IMR-90 (cell line): ENCODE measurements around the gene SPECC1L. TPM values are rescaled to one million over a fixed set of nuclear protein-coding genes. Genes with fewer than 3 reads are reported as not detected.

Experiments
- ATAC-seq: fragments of 200-7000 bp; cut with Tn5 transposase; 2 replicates; pipeline ENCODE4 v1.9.1; 2020; ENCODE audit warnings: low read depth, mild to moderate bottlenecking, moderate library complexity
- BruUV-seq: library from RNA; stranded (reverse); fragments of 400-500 nt; replicated peaks from 2 replicates; lab custom pipeline; 2021; lab: Mats Ljungman, UMichigan
- CTCF ChIA-PET: fragments of 300-600 bp; formaldehyde crosslinking; extraction: SDS; loops from one replicate; lab custom pipeline; 2021; ENCODE audit warnings: antibody characterized with exemption; lab: Yijun Ruan, JAX
- POLR2A ChIA-PET: fragments of 300-600 bp; sonication (Branson Sonifier 250); formaldehyde crosslinking; loops from one replicate; lab custom pipeline; 2022; ENCODE audit warnings: antibody characterized with exemption; ENCODE audit not compliant: unreplicated experiment; lab: Charles Lee
- DNase-seq: peaks from one replicate; pipeline ENCODE4 v3.0.0; 2013
- H2AFZ ChIP-seq: replicated peaks from 2 replicates; pipeline ENCODE3; 2013; ENCODE audit warnings: low read length, mild to moderate bottlenecking; ENCODE audit not compliant: poor library complexity
- H2AK5ac ChIP-seq: 2 replicates; pipeline ENCODE4 v1.6.1; 2013; ENCODE audit warnings: low read depth, low read length, inconsistent platforms
- H2AK9ac ChIP-seq: replicated peaks from 2 replicates; pipeline ENCODE3; 2013; ENCODE audit warnings: mild to moderate bottlenecking, low read depth, low read length, moderate library complexity; ENCODE audit not compliant: poor library complexity
- H2BK120ac ChIP-seq: 2 replicates; pipeline ENCODE4 v1.6.1; 2013; ENCODE audit warnings: low read depth, low read length, inconsistent platforms
- H2BK15ac ChIP-seq: 3 replicates; pipeline ENCODE4 v1.6.1; 2013; ENCODE audit warnings: low read depth, low read length, inconsistent platforms
- H2BK20ac ChIP-seq: 2 replicates; pipeline ENCODE4 v1.6.1; 2013; ENCODE audit warnings: low read depth, mild to moderate bottlenecking, inconsistent platforms, low read length, moderate library complexity
- H2BK5ac ChIP-seq: 2 replicates; pipeline ENCODE4 v1.6.1; 2013; ENCODE audit warnings: mild to moderate bottlenecking, low read depth, low read length, inconsistent platforms; ENCODE audit not compliant: poor library complexity, severe bottlenecking
- H3K14ac ChIP-seq: replicated peaks from 2 replicates; pipeline ENCODE4 v1.6.1; 2013; ENCODE audit warnings: low read depth, low read length, inconsistent platforms
- H3K18ac ChIP-seq: 2 replicates; pipeline ENCODE4 v1.6.1; 2013; ENCODE audit warnings: low read depth, low read length, control low read depth
- H3K23ac ChIP-seq: 2 replicates; pipeline ENCODE4 v1.6.1; 2013; ENCODE audit warnings: low read depth, low read length, inconsistent platforms
- H3K27ac ChIP-seq: 2 replicates; pipeline ENCODE4 v1.5.1; 2013; ENCODE audit warnings: mild to moderate bottlenecking, control low read depth, low read length; ENCODE audit not compliant: insufficient read depth
- H3K27me3 ChIP-seq: 2 replicates; pipeline ENCODE4 v1.6.1; 2013; ENCODE audit warnings: low read length; ENCODE audit not compliant: control insufficient read depth, insufficient read depth
- H3K36me3 ChIP-seq: 2 replicates; pipeline ENCODE4 v1.6.1; 2013; ENCODE audit warnings: low read length, mixed read lengths; ENCODE audit not compliant: control insufficient read depth, insufficient read depth
- H3K4ac ChIP-seq: 2 replicates; pipeline ENCODE4 v1.6.1; 2013; ENCODE audit warnings: low read depth, low read length, inconsistent platforms
- H3K4me1 ChIP-seq: 2 replicates; pipeline ENCODE4 v1.6.1; 2013; ENCODE audit warnings: low read length, mixed read lengths; ENCODE audit not compliant: control insufficient read depth, insufficient read depth
- H3K4me2 ChIP-seq: 2 replicates; pipeline ENCODE4 v1.6.1; 2013; ENCODE audit warnings: low read depth, mild to moderate bottlenecking, control low read depth, low read length, moderate library complexity
- H3K4me3 ChIP-seq: 2 replicates; pipeline ENCODE4 v1.5.1; 2013; ENCODE audit warnings: low read depth, mild to moderate bottlenecking, control low read depth, low read length, moderate library complexity; ENCODE audit not compliant: insufficient read depth
- H3K56ac ChIP-seq: 2 replicates; pipeline ENCODE4 v1.6.1; 2013; ENCODE audit warnings: low read length, inconsistent platforms; ENCODE audit not compliant: insufficient read depth; ENCODE audit errors: extremely low read depth
- H3K79me1 ChIP-seq, 2 experiments: 2 replicates each; pipeline ENCODE4 v1.6.1; 2013; ENCODE audit warnings: low read length in 2 of 2, inconsistent platforms in 1 of 2, low read depth in 1 of 2
- H3K9ac ChIP-seq: 2 replicates; pipeline ENCODE4 v1.6.1; 2013; ENCODE audit warnings: low read depth, low read length, control low read depth
- H3K9me1 ChIP-seq: 2 replicates; pipeline ENCODE4 v1.6.1; 2013; ENCODE audit warnings: low read length, inconsistent platforms; ENCODE audit not compliant: insufficient read depth
- H3K9me3 ChIP-seq: 2 replicates; pipeline ENCODE4 v1.6.1; 2013; ENCODE audit warnings: low read length; ENCODE audit not compliant: control insufficient read depth, insufficient read depth
- H4K20me1 ChIP-seq: 2 replicates; pipeline ENCODE4 v1.6.1; 2013; ENCODE audit warnings: low read length, inconsistent platforms; ENCODE audit not compliant: insufficient read depth
- H4K5ac ChIP-seq: 2 replicates; pipeline ENCODE4 v1.6.1; 2013; ENCODE audit warnings: mild to moderate bottlenecking, low read depth, low read length, control low read depth
- H4K8ac ChIP-seq, 2 experiments: 2 replicates each; pipeline ENCODE4 v1.6.1; 2013; ENCODE audit warnings: low read depth in 2 of 2, low read length in 2 of 2, control low read depth in 1 of 2, inconsistent platforms in 1 of 2
- H4K91ac ChIP-seq: 2 replicates; pipeline ENCODE4 v1.6.1; 2013; ENCODE audit warnings: low read depth, low read length, inconsistent platforms; ENCODE audit not compliant: insufficient read depth
- BHLHE40 ChIP-seq: fragments of 150-350 bp; IDR thresholded peaks from 2 replicates; pipeline ENCODE4 v1.6.1; 2016; ENCODE audit warnings: mild to moderate bottlenecking, low read depth, low read length
- CEBPB ChIP-seq: IDR thresholded peaks from 2 replicates; pipeline ENCODE4 v1.6.1; 2012; ENCODE audit warnings: low read depth, low read length, improper control_type of control experiment
- CHD1 ChIP-seq: IDR thresholded peaks from 2 replicates; pipeline ENCODE4 v1.6.1; 2012; ENCODE audit warnings: low read depth, low read length, improper control_type of control experiment
- FOS ChIP-seq: fragments of 150-350 bp; IDR thresholded peaks from 2 replicates; pipeline ENCODE4 v1.6.1; 2016; ENCODE audit warnings: low read depth, low read length
- MAFK ChIP-seq: IDR thresholded peaks from 2 replicates; pipeline ENCODE4 v1.6.1; 2012; ENCODE audit warnings: low read depth, low read length, improper control_type of control experiment
- MAZ ChIP-seq: IDR thresholded peaks from 2 replicates; pipeline ENCODE4 v1.6.1; 2012; ENCODE audit warnings: low read depth, mild to moderate bottlenecking, low read length, improper control_type of control experiment, moderate library complexity, borderline replicate concordance
- MXI1 ChIP-seq: IDR thresholded peaks from 2 replicates; pipeline ENCODE4 v1.6.1; 2012; ENCODE audit warnings: low read depth, mild to moderate bottlenecking, low read length, moderate library complexity, borderline replicate concordance
- NFE2L2 ChIP-seq: fragments of 150-350 bp; IDR thresholded peaks from 2 replicates; pipeline ENCODE4 v1.6.1; 2016; ENCODE audit warnings: low read depth, mild to moderate bottlenecking, low read length
- POLR2A ChIP-seq: IDR thresholded peaks from 2 replicates; pipeline ENCODE4 v1.6.1; 2012; ENCODE audit warnings: mild to moderate bottlenecking, low read depth, low read length
- RAD21 ChIP-seq: IDR thresholded peaks from 2 replicates; pipeline ENCODE4 v1.6.1; 2012; ENCODE audit warnings: low read length, improper control_type of control experiment
- RCOR1 ChIP-seq: IDR thresholded peaks from 2 replicates; pipeline ENCODE4 v1.6.1; 2012; ENCODE audit warnings: mild to moderate bottlenecking, low read length, improper control_type of control experiment; ENCODE audit not compliant: insufficient replicate concordance
- RFX5 ChIP-seq: IDR thresholded peaks from 2 replicates; pipeline ENCODE4 v1.8.0; 2012; ENCODE audit warnings: low read depth, mild to moderate bottlenecking, low read length, moderate library complexity
- SMC3 ChIP-seq: fragments of 150-350 bp; IDR thresholded peaks from 2 replicates; pipeline ENCODE4 v1.6.1; 2016; ENCODE audit warnings: low read depth, mild to moderate bottlenecking, antibody characterized with exemption, low read length, moderate library complexity
- WGBS, 2 experiments: methylation state at CpG; one replicate each; pipeline versions ENCODE4 v1.1.5 to v1.1.7; 2013; ENCODE audit warnings: missing lambda C conversion rate in 2 of 2; ENCODE audit not compliant: insufficient read length in 1 of 2; ENCODE audit errors: extremely low coverage in 2 of 2; 5-methylcytosine and 5-hydroxymethylcytosine counted together
- dilution Hi-C: fragments of 300-500 bp; cut with HindIII; formaldehyde crosslinking; loops from one replicate; pipeline ENCODE4 v1.14.3; 2018; ENCODE audit warnings: low sequenced_read_pairs; ENCODE audit not compliant: unreplicated experiment
- in situ Hi-C: fragments of 300-500 bp; cut with MboI; formaldehyde crosslinking; loops from 3 replicates; pipeline ENCODE4 v1.14.3; 2019; ENCODE audit warnings: low sequenced_read_pairs, inconsistent platforms, mixed read lengths
- intact Hi-C: fragments of 100-400 bp; cut with micrococcal nuclease; formaldehyde crosslinking; loops from 2 replicates; pipeline ENCODE4 v1.10.0; 2022
- polyA plus RNA-seq, 3 experiments: library from polyadenylated mRNA; depleted of rRNA; stranded (reverse); fragments of >200 nt; gene quantifications; 2 replicates each; pipeline ENCODE4 v1.2.3, GENCODE V29; 2012; ENCODE audit warnings: low replicate concordance in 1 of 3
- total RNA-seq: library from RNA; depleted of rRNA; stranded (reverse); fragments of >200 nt; gene quantifications from 2 replicates; pipeline ENCODE4 v1.2.3, GENCODE V29; 2012
- TF ChIP-seq, protein P1 (sequence below): fragments of 150-350 bp; IDR thresholded peaks from 2 replicates; pipeline ENCODE4 v1.6.1; 2016; ENCODE audit warnings: low read depth, mild to moderate bottlenecking, low read length, moderate library complexity, borderline replicate concordance
- TF ChIP-seq, protein P2 (sequence below): fragments of 150-350 bp; IDR thresholded peaks from 2 replicates; pipeline ENCODE4 v1.6.1; 2017; ENCODE audit warnings: mild to moderate bottlenecking, antibody characterized with exemption, low read length, low read depth
- TF ChIP-seq, protein P3 (sequence below): conservative IDR thresholded peaks from 2 replicates; pipeline ENCODE4 v1.5.1; 2012; ENCODE audit warnings: mild to moderate bottlenecking, low read depth, low read length, improper control_type of control experiment

SPECC1L gene
- total and polyA plus RNA-seq, 2 of the 4 experiments (the other 2 are of a cell fraction), result 18.7 to 44.1 TPM

DNA sequence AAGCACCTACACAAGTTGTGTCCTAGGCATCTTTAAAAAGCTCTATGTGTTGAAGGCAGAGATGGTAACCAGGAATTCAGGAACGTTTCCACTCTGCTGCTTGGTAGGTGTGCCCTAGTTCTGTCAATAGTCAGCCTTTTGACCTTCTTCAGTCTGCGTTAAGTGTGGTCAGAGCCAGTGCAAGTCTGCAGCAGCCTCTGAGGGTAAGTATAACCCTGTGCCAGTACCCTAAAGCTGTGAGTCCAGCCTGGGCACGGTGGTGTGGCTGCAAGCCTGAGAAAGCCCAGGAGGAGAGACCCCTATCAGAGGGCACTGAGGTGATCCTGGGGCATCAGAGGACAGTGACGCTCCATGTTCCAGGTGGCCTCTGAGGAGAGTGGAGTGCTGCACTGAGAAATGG is 80.0 kb downstream of the SPECC1L start:
- WGBS, 2 experiments, result 94% methylated on average over 2 of the region's 4 CpGs; no CpG with 5 or more reads in 1 of the 2 experiments
- dilution Hi-C loops, result no loop called here

More for the DNA sequence above, 80.0 kb downstream of the SPECC1L start:
- CTCF ChIA-PET, result interaction anchor here (1.3 kb wide), 1 partner anchor 9 kb away, joined by 3 read pairs; no protein-coding TSS in a partner anchor
- Histone ChIP-seq H3K23ac (no peak overlapping the region), H3K9me1 (no peaks in the 10 kb centered on the region; the same call in 1 of the 2 replicates), H2AFZ (no peak overlapping the region), H2BK15ac (no peak overlapping the region), H2BK5ac (no peak overlapping the region), H4K8ac (no peak overlapping the region), H3K27me3 (no peaks in the 10 kb centered on the region), H4K5ac (no peak overlapping the region), H3K4me3 (no peak overlapping the region), H3K27ac (no peak overlapping the region), H3K56ac (no peak overlapping the region), H3K18ac (no peak overlapping the region), H2AK5ac (no peak overlapping the region), H3K4me1 (no peaks in the 10 kb centered on the region), H3K14ac (no peak overlapping the region), H3K36me3 (peaks cover 38% of the 10 kb centered on the region), H2BK120ac (no peak overlapping the region), H3K4ac (no peak overlapping the region), H2BK20ac (no peak overlapping the region), H3K9ac (no peak overlapping the region), H3K4me2 (no peak overlapping the region), H4K20me1 (no peaks in the 10 kb centered on the region), H3K9me3 (no peaks in the 10 kb centered on the region), H2AK9ac (no peak overlapping the region), H3K79me1 (peaks cover 12 to 17% of the 10 kb centered on the region in 2 experiments), H4K91ac (no peak overlapping the region)
- intact Hi-C loops, result no loop called here
- POLR2A ChIA-PET, result no interaction called here
- ATAC-seq (no peak), DNase-seq (no peak)
- in situ Hi-C loops, result no loop called here
- no TSS peak for BruUV-seq
- no peak for TF ChIP-seq RAD21
- TF ChIP-seq POLR2A, result no peak
- TF ChIP-seq MXI1, result no peak
- TF ChIP-seq SMC3, result no peak
- TF ChIP-seq, protein P1, sequence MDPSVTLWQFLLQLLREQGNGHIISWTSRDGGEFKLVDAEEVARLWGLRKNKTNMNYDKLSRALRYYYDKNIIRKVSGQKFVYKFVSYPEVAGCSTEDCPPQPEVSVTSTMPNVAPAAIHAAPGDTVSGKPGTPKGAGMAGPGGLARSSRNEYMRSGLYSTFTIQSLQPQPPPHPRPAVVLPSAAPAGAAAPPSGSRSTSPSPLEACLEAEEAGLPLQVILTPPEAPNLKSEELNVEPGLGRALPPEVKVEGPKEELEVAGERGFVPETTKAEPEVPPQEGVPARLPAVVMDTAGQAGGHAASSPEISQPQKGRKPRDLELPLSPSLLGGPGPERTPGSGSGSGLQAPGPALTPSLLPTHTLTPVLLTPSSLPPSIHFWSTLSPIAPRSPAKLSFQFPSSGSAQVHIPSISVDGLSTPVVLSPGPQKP, result no peak
- TF ChIP-seq, protein P2, sequence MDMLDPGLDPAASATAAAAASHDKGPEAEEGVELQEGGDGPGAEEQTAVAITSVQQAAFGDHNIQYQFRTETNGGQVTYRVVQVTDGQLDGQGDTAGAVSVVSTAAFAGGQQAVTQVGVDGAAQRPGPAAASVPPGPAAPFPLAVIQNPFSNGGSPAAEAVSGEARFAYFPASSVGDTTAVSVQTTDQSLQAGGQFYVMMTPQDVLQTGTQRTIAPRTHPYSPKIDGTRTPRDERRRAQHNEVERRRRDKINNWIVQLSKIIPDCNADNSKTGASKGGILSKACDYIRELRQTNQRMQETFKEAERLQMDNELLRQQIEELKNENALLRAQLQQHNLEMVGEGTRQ, result no peak
- no peak for TF ChIP-seq FOS
- no peak for TF ChIP-seq CHD1
- TF ChIP-seq CEBPB, result no peak
- TF ChIP-seq MAFK, result no peak
- no peak for TF ChIP-seq NFE2L2
- TF ChIP-seq MAZ, result no peak
- TF ChIP-seq RCOR1, result no peak
- TF ChIP-seq, protein P3, sequence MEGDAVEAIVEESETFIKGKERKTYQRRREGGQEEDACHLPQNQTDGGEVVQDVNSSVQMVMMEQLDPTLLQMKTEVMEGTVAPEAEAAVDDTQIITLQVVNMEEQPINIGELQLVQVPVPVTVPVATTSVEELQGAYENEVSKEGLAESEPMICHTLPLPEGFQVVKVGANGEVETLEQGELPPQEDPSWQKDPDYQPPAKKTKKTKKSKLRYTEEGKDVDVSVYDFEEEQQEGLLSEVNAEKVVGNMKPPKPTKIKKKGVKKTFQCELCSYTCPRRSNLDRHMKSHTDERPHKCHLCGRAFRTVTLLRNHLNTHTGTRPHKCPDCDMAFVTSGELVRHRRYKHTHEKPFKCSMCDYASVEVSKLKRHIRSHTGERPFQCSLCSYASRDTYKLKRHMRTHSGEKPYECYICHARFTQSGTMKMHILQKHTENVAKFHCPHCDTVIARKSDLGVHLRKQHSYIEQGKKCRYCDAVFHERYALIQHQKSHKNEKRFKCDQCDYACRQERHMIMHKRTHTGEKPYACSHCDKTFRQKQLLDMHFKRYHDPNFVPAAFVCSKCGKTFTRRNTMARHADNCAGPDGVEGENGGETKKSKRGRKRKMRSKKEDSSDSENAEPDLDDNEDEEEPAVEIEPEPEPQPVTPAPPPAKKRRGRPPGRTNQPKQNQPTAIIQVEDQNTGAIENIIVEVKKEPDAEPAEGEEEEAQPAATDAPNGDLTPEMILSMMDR, result no peak
- no peak for TF ChIP-seq BHLHE40
- no peak for TF ChIP-seq RFX5
